Smooth muscle cell (in vitro differentiated cells): ENCODE measurements around the gene RSPRY1. TPM values are rescaled to one million over a fixed set of nuclear protein-coding genes. Genes with fewer than 3 reads are reported as not detected.
A peak's percentile ranks its signal among the peaks of the same experiment; 100 is the strongest.

ENCODE experiments used
- DNase-seq: peaks from one replicate; lab custom pipeline; 2025; ENCODE audit not compliant: unreplicated experiment; lab: John Stamatoyannopoulos, UW
- H2AFZ ChIP-seq: fragments of 200-600 bp; sonication (generic); 2 replicates; pipeline ENCODE4 v1.6.0; 2016; ENCODE audit warnings: antibody characterized with exemption, low read depth, mild to moderate bottlenecking
- H3F3A ChIP-seq: fragments of 200-600 bp; sonication (generic); 2 replicates; pipeline ENCODE4 v1.6.0; 2017; ENCODE audit warnings: antibody characterized with exemption, low read depth
- H3K27ac ChIP-seq: fragments of 200-600 bp; sonication (generic); 2 replicates; pipeline ENCODE4 v1.5.1; 2016; ENCODE audit warnings: low read depth, mild to moderate bottlenecking
- H3K27me3 ChIP-seq: fragments of 200-600 bp; sonication (generic); 2 replicates; pipeline ENCODE4 v1.6.1; 2016; ENCODE audit warnings: low read depth, mild to moderate bottlenecking
- H3K36me3 ChIP-seq: fragments of 200-600 bp; sonication (generic); 2 replicates; pipeline ENCODE4 v1.5.1; 2016; ENCODE audit warnings: low read depth
- H3K4me1 ChIP-seq: fragments of 200-600 bp; sonication (generic); 2 replicates; pipeline ENCODE4 v1.5.1; 2016; ENCODE audit warnings: low read depth
- H3K4me2 ChIP-seq: fragments of 200-600 bp; sonication (generic); 2 replicates; pipeline ENCODE4 v1.6.0; 2016; ENCODE audit warnings: mild to moderate bottlenecking
- H3K4me3 ChIP-seq: fragments of 200-600 bp; sonication (generic); 2 replicates; pipeline ENCODE4 v1.5.1; 2016; ENCODE audit warnings: mild to moderate bottlenecking
- H3K79me2 ChIP-seq: fragments of 200-600 bp; sonication (generic); 2 replicates; pipeline ENCODE4 v1.6.0; 2016; ENCODE audit warnings: low read depth, mild to moderate bottlenecking
- H3K9ac ChIP-seq: fragments of 200-600 bp; sonication (generic); 2 replicates; pipeline ENCODE4 v1.6.0; 2016; ENCODE audit warnings: low read depth
- H3K9me3 ChIP-seq: fragments of 200-600 bp; sonication (generic); replicated peaks from 2 replicates; pipeline ENCODE4 v1.5.1; 2016; ENCODE audit warnings: low read depth
- H4K20me1 ChIP-seq: fragments of 200-600 bp; sonication (generic); 2 replicates; pipeline ENCODE4 v1.6.0; 2016; ENCODE audit warnings: low read depth
- CTCF ChIP-seq: fragments of 200-600 bp; sonication (generic); IDR thresholded peaks from 2 replicates; pipeline ENCODE4 v1.5.1; 2017; ENCODE audit warnings: borderline replicate concordance, mild to moderate bottlenecking, antibody characterized with exemption; ENCODE audit not compliant: insufficient read depth, poor library complexity, severe bottlenecking
- WGBS: methylation state at CpG from one replicate; pipeline ENCODE4 v1.1.7; 2016; ENCODE audit warnings: low lambda C conversion rate; 5-methylcytosine and 5-hydroxymethylcytosine counted together
- polyA plus RNA-seq: library from polyadenylated mRNA; unstranded; fragments of >200 nt; fragmentation: Nextera tagmentation; extraction: Ambion mirVana; gene quantifications from 2 replicates; pipeline ENCODE4 v1.2.1, GENCODE V29; 2016
- total RNA-seq: library from RNA; depleted of rRNA; stranded (reverse); fragments of >200 nt; gene quantifications from 2 replicates; pipeline ENCODE4 v1.2.3, GENCODE V29; 2014

RSPRY1 gene
- total and polyA plus RNA-seq, 2 experiments from 2014 or later = 42.0 to 57.1 TPM

GRCh38 chr16:57229079-57229478, 43.0 kb downstream of the RSPRY1 start:
- no peaks in the 10 kb centered on the region for H3K27me3 ChIP-seq
- no peaks in the 10 kb centered on the region for H3K79me2 ChIP-seq
- TF ChIP-seq CTCF = no peak
- H3K4me2 ChIP-seq = no peak overlapping the region
- WGBS = 10% methylated on average over 1 of the region's 1 CpG
- peaks cover 10% of the 10 kb centered on the region for H3K36me3 ChIP-seq
- no peaks in the 10 kb centered on the region for H3K4me1 ChIP-seq
- H3K4me3 ChIP-seq = no peak overlapping the region
- no peak overlapping the region for H2AFZ ChIP-seq
- peak overlapping the region; percentile 40 for H3K27ac ChIP-seq
- H3F3A ChIP-seq = peaks cover 35% of the 10 kb centered on the region
- no peaks in the 10 kb centered on the region for H3K9me3 ChIP-seq
- no peak for DNase-seq
- no peak overlapping the region for H3K9ac ChIP-seq
- no peaks in the 10 kb centered on the region for H4K20me1 ChIP-seq

DNA sequence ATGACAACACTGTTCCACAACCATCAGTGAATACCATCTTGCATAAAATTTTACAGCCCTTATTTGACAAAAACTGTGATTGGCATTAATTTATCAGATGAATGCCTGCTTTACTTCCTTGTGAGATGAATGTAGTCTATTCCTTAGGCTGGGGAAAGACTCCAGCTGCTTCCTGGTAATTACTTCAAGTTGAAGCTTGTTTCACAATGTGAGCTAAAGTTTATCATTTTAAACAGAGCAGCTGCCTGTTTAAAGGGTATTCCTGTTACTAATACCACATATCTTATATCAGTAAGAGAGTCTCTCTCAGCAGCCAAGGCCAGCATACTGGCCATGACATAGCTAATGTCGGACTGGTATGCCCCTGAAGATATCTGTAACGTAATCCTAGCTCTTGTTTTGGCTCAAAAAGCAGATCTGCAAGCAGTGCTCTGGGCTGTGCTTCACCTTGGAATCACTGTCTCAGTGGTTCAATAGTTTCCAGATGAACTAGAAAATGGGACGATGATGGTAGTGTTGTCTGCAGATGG, 45.8 kb downstream of the RSPRY1 start:
- Histone ChIP-seq H4K20me1 (peaks cover 3% of the 10 kb centered on the region), H3K36me3 (peaks cover 21% of the 10 kb centered on the region), H3K27me3 (no peaks in the 10 kb centered on the region), H3K79me2 (no peaks in the 10 kb centered on the region), H3F3A (peaks cover 37% of the 10 kb centered on the region), H3K9ac (no peak overlapping the region), H3K27ac (peak overlapping the region; percentile 58), H3K4me2 (no peak overlapping the region), H3K4me3 (no peak overlapping the region), H3K4me1 (no peaks in the 10 kb centered on the region), H3K9me3 (no peaks in the 10 kb centered on the region), H2AFZ (no peak overlapping the region)
- TF ChIP-seq CTCF = no peak
- no peak for DNase-seq
- 30% methylated on average over 3 of the region's 3 CpGs for WGBS

GRCh38 chr16:57233944-57234706, 48.0 kb downstream of the RSPRY1 start:
- no peak for DNase-seq
- no peak overlapping the region for H3K4me3 ChIP-seq
- no peaks in the 10 kb centered on the region for H3K4me1 ChIP-seq
- H4K20me1 ChIP-seq = peaks cover 3% of the 10 kb centered on the region
- peaks cover 33% of the 10 kb centered on the region for H3K36me3 ChIP-seq
- no peaks in the 10 kb centered on the region for H3K27me3 ChIP-seq
- H3K9me3 ChIP-seq = no peaks in the 10 kb centered on the region
- no peak overlapping the region for H2AFZ ChIP-seq
- peak overlapping the region; percentile 7 for H3K27ac ChIP-seq
- 93% methylated on average over 9 of the region's 9 CpGs for WGBS
- peaks cover 25% of the 10 kb centered on the region for H3F3A ChIP-seq
- no peak overlapping the region for H3K9ac ChIP-seq
- H3K79me2 ChIP-seq = no peaks in the 10 kb centered on the region
- TF ChIP-seq CTCF = no peak
- H3K4me2 ChIP-seq = no peak overlapping the region

DNA sequence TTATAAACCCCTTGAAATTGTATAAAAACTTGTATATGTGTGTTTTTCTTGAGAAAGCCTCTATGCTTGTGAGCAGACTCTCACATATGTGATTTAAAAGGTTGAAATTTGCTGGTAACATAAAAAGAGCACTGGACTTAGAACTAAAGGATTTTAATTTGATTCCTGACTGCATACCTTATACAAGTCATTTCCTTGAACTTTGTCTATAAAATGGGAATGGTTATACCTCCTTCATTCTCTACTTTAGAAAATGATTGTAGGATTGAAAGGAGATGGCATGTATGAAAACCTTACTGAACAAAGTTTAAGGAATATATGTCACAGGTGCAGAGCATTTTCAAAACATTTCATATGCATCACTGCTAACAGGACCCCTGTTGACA, 48.6 kb downstream of the RSPRY1 start:
- no peak for TF ChIP-seq CTCF
- Histone ChIP-seq H3F3A (peaks cover 27% of the 10 kb centered on the region), H3K4me3 (no peak overlapping the region), H3K27me3 (no peaks in the 10 kb centered on the region), H3K4me2 (no peak overlapping the region), H3K79me2 (no peaks in the 10 kb centered on the region), H3K9ac (no peak overlapping the region), H3K4me1 (no peaks in the 10 kb centered on the region), H3K27ac (peak overlapping the region; percentile 63), H4K20me1 (peaks cover 3% of the 10 kb centered on the region), H3K9me3 (no peaks in the 10 kb centered on the region), H2AFZ (no peak overlapping the region), H3K36me3 (peaks cover 38% of the 10 kb centered on the region)
- no peak for DNase-seq
